ENCODE data around the gene MYRIP. TPM values are rescaled to one million over a fixed set of nuclear protein-coding genes. Genes with fewer than 3 reads are reported as not detected.
A peak's percentile ranks its signal among the peaks of the same experiment; 100 is the strongest.

MYRIP gene
- total RNA-seq, 1 donor from 2014 or later = 0.54 TPM

- H3K9me3 Mint-ChIP-seq = peaks cover 4% of the 10 kb centered on the region
- no peak overlapping the region for H3K4me3 Mint-ChIP-seq
- H3K4me1 Mint-ChIP-seq = peaks cover 10% of the 10 kb centered on the region
- H3K27ac Mint-ChIP-seq (ENCODE audit: unreplicated experiment) = no peak overlapping the region
- DNase-seq (ENCODE audit: low read depth, low spot score) = no peak
- no peaks in the 10 kb centered on the region for H3K27me3 Mint-ChIP-seq (ENCODE audit: low read depth)
- no peak for TF ChIP-seq CTCF (conservative IDR thresholded peaks at IDR 0.05)
- H3K36me3 Mint-ChIP-seq (ENCODE audit: low read depth) = no peaks in the 10 kb centered on the region
Observed at GRCh38 chr3:40104441-40104840, 295.0 kb downstream of the MYRIP start.

GRCh38 chr3:40108643-40109042 lies 299.2 kb downstream of the MYRIP start:
- Mint-ChIP-seq H3K36me3 (ENCODE audit: low read depth) (no peaks in the 10 kb centered on the region), H3K27ac (ENCODE audit: unreplicated experiment) (no peak overlapping the region), H3K4me3 (no peak overlapping the region), H3K4me1 (peaks cover 10% of the 10 kb centered on the region), H3K27me3 (ENCODE audit: low read depth) (no peaks in the 10 kb centered on the region), H3K9me3 (no peaks in the 10 kb centered on the region)
- no peak for TF ChIP-seq CTCF (conservative IDR thresholded peaks at IDR 0.05)
- no peak for DNase-seq (ENCODE audit: low read depth, low spot score)

- Mint-ChIP-seq H3K4me3 (no peak overlapping the region), H3K9me3 (no peaks in the 10 kb centered on the region), H3K36me3 (ENCODE audit: low read depth) (no peaks in the 10 kb centered on the region), H3K4me1 (peaks cover 10% of the 10 kb centered on the region), H3K27me3 (ENCODE audit: low read depth) (no peaks in the 10 kb centered on the region), H3K27ac (ENCODE audit: unreplicated experiment) (no peak overlapping the region)
- DNase-seq (ENCODE audit: low read depth, low spot score) = no peak
- peak; percentile 37 for TF ChIP-seq CTCF (conservative IDR thresholded peaks at IDR 0.05)
Observed at GRCh38 chr3:40109641-40110490, 300.5 kb downstream of the MYRIP start.

- Mint-ChIP-seq H3K9me3 (no peaks in the 10 kb centered on the region), H3K36me3 (ENCODE audit: low read depth) (no peaks in the 10 kb centered on the region), H3K4me3 (no peak overlapping the region), H3K27ac (ENCODE audit: unreplicated experiment) (no peak overlapping the region), H3K4me1 (peaks cover 14% of the 10 kb centered on the region), H3K27me3 (ENCODE audit: low read depth) (no peaks in the 10 kb centered on the region)
- DNase-seq (ENCODE audit: low read depth, low spot score) = no peak
- TF ChIP-seq CTCF (conservative IDR thresholded peaks at IDR 0.05) = no peak
Observed at GRCh38 chr3:40116478-40117177, 307.2 kb downstream of the MYRIP start.

GRCh38 chr3:40118091-40118490 lies 308.7 kb downstream of the MYRIP start:
- no peak overlapping the region for H3K4me3 Mint-ChIP-seq
- H3K4me1 Mint-ChIP-seq = peaks cover 14% of the 10 kb centered on the region
- DNase-seq (ENCODE audit: low read depth, low spot score) = no peak
- no peaks in the 10 kb centered on the region for H3K9me3 Mint-ChIP-seq
- H3K27me3 Mint-ChIP-seq (ENCODE audit: low read depth) = no peaks in the 10 kb centered on the region
- no peak overlapping the region for H3K27ac Mint-ChIP-seq (ENCODE audit: unreplicated experiment)
- TF ChIP-seq CTCF (conservative IDR thresholded peaks at IDR 0.05) = no peak
- no peaks in the 10 kb centered on the region for H3K36me3 Mint-ChIP-seq (ENCODE audit: low read depth)
